ENCODE measurements around the gene SCNN1A.

The SCNN1A gene

GRCh38 chr12:6399884-6400644 is 24.7 kb upstream of the SCNN1A start:
- no peaks in the 10 kb centered on the region for H3K36me3 ChIP-seq
- H3K9me3 ChIP-seq, result no peaks in the 10 kb centered on the region
- no peaks in the 10 kb centered on the region for H3K4me1 ChIP-seq (ENCODE audit: control insufficient read depth in 1 of 2, insufficient read depth in 1 of 2, low read depth in 1 of 2, low read length in 1 of 2)
- no peak overlapping the region for H3K4me3 ChIP-seq (ENCODE audit: low read depth in 1 of 2, low read length in 1 of 2)
- no peak overlapping the region for H3K27ac ChIP-seq
- no peaks in the 10 kb centered on the region for H3K27me3 ChIP-seq
- TF ChIP-seq, protein P1, sequence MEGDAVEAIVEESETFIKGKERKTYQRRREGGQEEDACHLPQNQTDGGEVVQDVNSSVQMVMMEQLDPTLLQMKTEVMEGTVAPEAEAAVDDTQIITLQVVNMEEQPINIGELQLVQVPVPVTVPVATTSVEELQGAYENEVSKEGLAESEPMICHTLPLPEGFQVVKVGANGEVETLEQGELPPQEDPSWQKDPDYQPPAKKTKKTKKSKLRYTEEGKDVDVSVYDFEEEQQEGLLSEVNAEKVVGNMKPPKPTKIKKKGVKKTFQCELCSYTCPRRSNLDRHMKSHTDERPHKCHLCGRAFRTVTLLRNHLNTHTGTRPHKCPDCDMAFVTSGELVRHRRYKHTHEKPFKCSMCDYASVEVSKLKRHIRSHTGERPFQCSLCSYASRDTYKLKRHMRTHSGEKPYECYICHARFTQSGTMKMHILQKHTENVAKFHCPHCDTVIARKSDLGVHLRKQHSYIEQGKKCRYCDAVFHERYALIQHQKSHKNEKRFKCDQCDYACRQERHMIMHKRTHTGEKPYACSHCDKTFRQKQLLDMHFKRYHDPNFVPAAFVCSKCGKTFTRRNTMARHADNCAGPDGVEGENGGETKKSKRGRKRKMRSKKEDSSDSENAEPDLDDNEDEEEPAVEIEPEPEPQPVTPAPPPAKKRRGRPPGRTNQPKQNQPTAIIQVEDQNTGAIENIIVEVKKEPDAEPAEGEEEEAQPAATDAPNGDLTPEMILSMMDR (IDR thresholded peaks at IDR 0.05), result no peak

GRCh38 chr12:6396031-6396430 is 20.7 kb upstream of the SCNN1A start:
- Histone ChIP-seq H3K27me3 (no peaks in the 10 kb centered on the region), H3K4me3 (ENCODE audit: low read depth in 1 of 2, low read length in 1 of 2) (no peak overlapping the region), H3K27ac (no peak overlapping the region), H3K9me3 (no peaks in the 10 kb centered on the region), H3K36me3 (peaks cover 10% of the 10 kb centered on the region), H3K4me1 (ENCODE audit: control insufficient read depth in 1 of 2, insufficient read depth in 1 of 2, low read depth in 1 of 2, low read length in 1 of 2) (no peaks in the 10 kb centered on the region)
- TF ChIP-seq, protein P1 (IDR thresholded peaks at IDR 0.05), result no peak

DNA sequence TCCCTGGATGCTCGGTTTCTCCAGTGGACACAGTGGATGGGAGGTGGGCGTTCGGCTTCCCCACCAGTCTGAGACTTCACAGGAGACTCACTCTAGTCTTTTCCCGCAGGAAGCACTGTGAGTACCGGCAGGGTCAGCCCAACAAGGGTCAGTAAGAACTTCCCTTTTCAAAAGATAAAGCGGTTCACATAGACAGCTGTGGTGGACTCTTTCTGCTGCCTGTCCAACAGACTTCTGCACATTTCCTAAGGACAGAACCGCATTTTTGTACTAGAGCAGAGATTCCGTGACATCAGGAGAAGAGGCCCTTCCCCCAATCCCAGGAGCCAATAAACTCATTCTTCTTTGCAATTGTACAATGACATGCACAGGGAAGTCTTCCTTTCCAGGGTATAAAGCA is 19.0 kb upstream of the SCNN1A start:
- Histone ChIP-seq H3K27ac (no peak overlapping the region), H3K4me3 (ENCODE audit: low read depth in 1 of 2, low read length in 1 of 2) (no peak overlapping the region), H3K27me3 (no peaks in the 10 kb centered on the region), H3K9me3 (no peaks in the 10 kb centered on the region), H3K36me3 (peaks cover 16% of the 10 kb centered on the region), H3K4me1 (ENCODE audit: control insufficient read depth in 1 of 2, insufficient read depth in 1 of 2, low read depth in 1 of 2, low read length in 1 of 2) (no peaks in the 10 kb centered on the region)
- TF ChIP-seq, protein P1 (IDR thresholded peaks at IDR 0.05), result no peak

GRCh38 chr12:6393109-6393508 is 17.7 kb upstream of the SCNN1A start:
- Histone ChIP-seq H3K4me3 (ENCODE audit: low read depth in 1 of 2, low read length in 1 of 2) (no peak overlapping the region), H3K4me1 (ENCODE audit: control insufficient read depth in 1 of 2, insufficient read depth in 1 of 2, low read depth in 1 of 2, low read length in 1 of 2) (no peaks in the 10 kb centered on the region), H3K27ac (no peak overlapping the region), H3K9me3 (no peaks in the 10 kb centered on the region), H3K27me3 (no peaks in the 10 kb centered on the region), H3K36me3 (peaks cover 26% of the 10 kb centered on the region)
- TF ChIP-seq, protein P1 (IDR thresholded peaks at IDR 0.05), result no peak

DNA sequence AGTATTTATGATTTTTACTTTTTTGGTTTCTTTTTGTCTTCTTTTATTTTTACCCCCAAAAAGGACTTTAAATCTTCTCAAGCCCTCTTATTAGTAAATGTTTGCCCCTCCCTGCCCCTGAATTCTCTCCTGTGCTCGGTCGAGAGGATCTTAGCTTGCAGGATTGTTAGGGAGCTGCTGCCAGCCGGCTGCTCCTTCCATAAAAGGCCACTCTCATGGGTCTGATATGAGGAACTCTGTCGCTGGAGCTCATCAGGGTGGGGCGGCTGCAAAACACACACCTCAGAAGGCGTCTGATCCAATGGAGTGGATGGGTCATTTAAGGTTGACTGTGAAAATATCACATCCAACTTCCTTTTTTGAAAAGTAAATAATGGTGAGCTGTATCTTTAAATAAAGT is 17.1 kb upstream of the SCNN1A start:
- H3K36me3 ChIP-seq, result peaks cover 28% of the 10 kb centered on the region
- no peaks in the 10 kb centered on the region for H3K4me1 ChIP-seq (ENCODE audit: control insufficient read depth in 1 of 2, insufficient read depth in 1 of 2, low read depth in 1 of 2, low read length in 1 of 2)
- H3K27me3 ChIP-seq, result no peaks in the 10 kb centered on the region
- no peak overlapping the region for H3K4me3 ChIP-seq (ENCODE audit: low read depth in 1 of 2, low read length in 1 of 2)
- TF ChIP-seq, protein P1 (IDR thresholded peaks at IDR 0.05), result no peak
- H3K9me3 ChIP-seq, result no peaks in the 10 kb centered on the region
- H3K27ac ChIP-seq, result peak overlapping the region; percentile 10

Data from neutrophil (primary cell).